ENCODE data around the gene ARHGEF17. TPM values are rescaled to one million over a fixed set of nuclear protein-coding genes. Genes with fewer than 3 reads are reported as not detected.

ARHGEF17 gene
- polyA plus RNA-seq, 1 donor (not counting 4 experiments of a cell fraction or from before 2014, with no cell fraction given): 5.1 TPM

- DNase-seq (ENCODE audit: low read depth, low spot score) (no peak), FAIRE-seq (no peak)
- no peak overlapping the region for H3K4me2 ChIP-seq (ENCODE audit: control insufficient read depth, extremely low read depth, insufficient read depth, low read depth, low read length)
- no peaks in the 10 kb centered on the region for H3K9me3 ChIP-seq (ENCODE audit: control insufficient read depth, low read depth, low read length)
- no peak for TF ChIP-seq EZH2 (IDR thresholded peaks at IDR 0.05; ENCODE audit: low read length)
- TF ChIP-seq CTCF (optimal IDR thresholded peaks at IDR 0.05 in 1 of 3, IDR thresholded peaks at IDR 0.05 in 1 of 3, conservative IDR thresholded peaks at IDR 0.05 in 1 of 3; ENCODE audit: extremely low read depth in 1 of 3, insufficient read depth in 2 of 3, low read length in 3 of 3): no peak
- H3K36me3 ChIP-seq (ENCODE audit: control insufficient read depth in 2 of 2, extremely low read depth in 1 of 2, insufficient read depth in 2 of 2, low read length in 2 of 2): peaks cover 1 to 6% of the 10 kb centered on the region in 2 experiments
- H4K20me1 ChIP-seq (ENCODE audit: control insufficient read depth, extremely low read depth, insufficient read depth, low read length): peaks cover 6% of the 10 kb centered on the region
- no peak overlapping the region for H3K27ac ChIP-seq (ENCODE audit: control insufficient read depth, insufficient read depth, low read length)
- H3K79me2 ChIP-seq (ENCODE audit: control insufficient read depth, insufficient read depth, low read length): peaks cover 79% of the 10 kb centered on the region
- no peak overlapping the region for H3K9ac ChIP-seq (ENCODE audit: control insufficient read depth, extremely low read depth, insufficient read depth, low read length)
- dilution Hi-C loops (cut with MboI; ENCODE audit: extremely low pct_ligation_motif_present, low sequenced_read_pairs): no loop called here
- no peaks in the 10 kb centered on the region for H3K27me3 ChIP-seq (ENCODE audit: control insufficient read depth, extremely low read depth, insufficient read depth, low read length)
- H3K4me1 ChIP-seq (ENCODE audit: control insufficient read depth, extremely low read depth, insufficient read depth, low read length): peaks cover 68% of the 10 kb centered on the region
- H3K4me3 ChIP-seq (ENCODE audit: control insufficient read depth in 2 of 3, extremely low read depth in 1 of 3, insufficient read depth in 2 of 3, low read depth in 1 of 3, low read length in 3 of 3): no peak overlapping the region
- no peak overlapping the region for H2AFZ ChIP-seq (ENCODE audit: control insufficient read depth, low read length)
- peaks cover 17% of the 10 kb centered on the region for H3K9me1 ChIP-seq (ENCODE audit: control insufficient read depth, extremely low read depth, insufficient read depth, low read length)
These were observed 77.0 kb downstream of the ARHGEF17 start for GRCh38 chr11:73384872-73385689.

GRCh38 chr11:73386016-73386415, 77.9 kb downstream of the ARHGEF17 start:
- TF ChIP-seq EZH2 (IDR thresholded peaks at IDR 0.05; ENCODE audit: low read length): no peak
- no peak for TF ChIP-seq CTCF (optimal IDR thresholded peaks at IDR 0.05 in 1 of 3, IDR thresholded peaks at IDR 0.05 in 1 of 3, conservative IDR thresholded peaks at IDR 0.05 in 1 of 3; ENCODE audit: extremely low read depth in 1 of 3, insufficient read depth in 2 of 3, low read length in 3 of 3)
- Histone ChIP-seq H3K27ac (ENCODE audit: control insufficient read depth, insufficient read depth, low read length) (no peak overlapping the region), H3K36me3 (ENCODE audit: control insufficient read depth in 2 of 2, extremely low read depth in 1 of 2, insufficient read depth in 2 of 2, low read length in 2 of 2) (peaks cover 1 to 6% of the 10 kb centered on the region in 2 experiments), H4K20me1 (ENCODE audit: control insufficient read depth, extremely low read depth, insufficient read depth, low read length) (peaks cover 2% of the 10 kb centered on the region), H3K4me3 (ENCODE audit: control insufficient read depth in 2 of 3, extremely low read depth in 1 of 3, insufficient read depth in 2 of 3, low read depth in 1 of 3, low read length in 3 of 3) (no peak overlapping the region), H3K4me1 (ENCODE audit: control insufficient read depth, extremely low read depth, insufficient read depth, low read length) (peaks cover 71% of the 10 kb centered on the region), H2AFZ (ENCODE audit: control insufficient read depth, low read length) (no peak overlapping the region), H3K27me3 (ENCODE audit: control insufficient read depth, extremely low read depth, insufficient read depth, low read length) (no peaks in the 10 kb centered on the region), H3K79me2 (ENCODE audit: control insufficient read depth, insufficient read depth, low read length) (peaks cover 78% of the 10 kb centered on the region), H3K9me1 (ENCODE audit: control insufficient read depth, extremely low read depth, insufficient read depth, low read length) (peaks cover 16% of the 10 kb centered on the region), H3K4me2 (ENCODE audit: control insufficient read depth, extremely low read depth, insufficient read depth, low read depth, low read length) (no peak overlapping the region), H3K9me3 (ENCODE audit: control insufficient read depth, low read depth, low read length) (no peaks in the 10 kb centered on the region), H3K9ac (ENCODE audit: control insufficient read depth, extremely low read depth, insufficient read depth, low read length) (no peak overlapping the region)
- dilution Hi-C loops (cut with MboI; ENCODE audit: extremely low pct_ligation_motif_present, low sequenced_read_pairs): no loop called here
- FAIRE-seq: no peak
- DNase-seq (ENCODE audit: low read depth, low spot score): no peak

Measured in keratinocyte (primary cell).